Inferior parietal cortex (tissue), 1 donor: ENCODE results near the gene FAM219A.
"Not testable (repeated sequence)": the region's sequence is repeated elsewhere in the genome, so short reads cannot be mapped to it uniquely, and the experiment has no call there.

Experiments
- DNase-seq: peaks from one replicate; pipeline ENCODE4 v3.0.0-alpha.2; 2016; ENCODE audit errors: extremely low spot score

Gene FAM219A

GRCh38 chr9:34484678-34485077, 26.3 kb upstream of the FAM219A start:
- no peak for DNase-seq

- DNase-seq: not testable (repeated sequence)
Observed at GRCh38 chr9:34482746-34483145, 24.4 kb upstream of the FAM219A start.

- not testable (repeated sequence) for DNase-seq
Observed at GRCh38 chr9:34481620-34482019, 23.2 kb upstream of the FAM219A start.

GRCh38 chr9:34479431-34479866, 21.1 kb upstream of the FAM219A start:
- DNase-seq: no peak

- no peak for DNase-seq
Observed at GRCh38 chr9:34477541-34477940, 19.2 kb upstream of the FAM219A start.

GRCh38 chr9:34475097-34475496, 16.7 kb upstream of the FAM219A start:
- no peak for DNase-seq

GRCh38 chr9:34465468-34465867, 7.1 kb upstream of the FAM219A start:
- DNase-seq: no peak

GRCh38 chr9:34464571-34464970, 6.2 kb upstream of the FAM219A start:
- DNase-seq: no peak

GRCh38 chr9:34463901-34464232, 5.5 kb upstream of the FAM219A start:
- no peak for DNase-seq

- peak; percentile 56 for DNase-seq
Observed at GRCh38 chr9:34463098-34463900, 4.9 kb upstream of the FAM219A start.

GRCh38 chr9:34459941-34460340, 1.6 kb upstream of the FAM219A start:
- no peak for DNase-seq

GRCh38 chr9:34459356-34459755, 986 bp upstream of the FAM219A start:
- no peak for DNase-seq

GRCh38 chr9:34458959-34459340, 580 bp upstream of the FAM219A start:
- DNase-seq: no peak

- DNase-seq: peak; percentile 63
Observed at GRCh38 chr9:34457266-34458012, 931 bp downstream of the FAM219A start.

GRCh38 chr9:34456746-34457145, 1.6 kb downstream of the FAM219A start:
- no peak for DNase-seq

- no peak for DNase-seq
Observed at GRCh38 chr9:34456151-34456550, 2.2 kb downstream of the FAM219A start.

- DNase-seq: no peak
Observed at GRCh38 chr9:34454571-34455065, 3.8 kb downstream of the FAM219A start.

- no peak for DNase-seq
Observed at GRCh38 chr9:34452568-34452967, 5.8 kb downstream of the FAM219A start.

GRCh38 chr9:34451545-34451944, 6.8 kb downstream of the FAM219A start:
- DNase-seq: no peak

- DNase-seq: no peak
Observed at GRCh38 chr9:34451135-34451534, 7.2 kb downstream of the FAM219A start.

GRCh38 chr9:34450644-34451043, 7.7 kb downstream of the FAM219A start:
- no peak for DNase-seq

GRCh38 chr9:34446951-34447350, 11.4 kb downstream of the FAM219A start:
- no peak for DNase-seq

- no peak for DNase-seq
Observed at GRCh38 chr9:34446468-34446891, 11.9 kb downstream of the FAM219A start.
